GM19239 (cell line): Measurements from ENCODE around the gene DNAJA1.
A peak's percentile ranks its signal among the peaks of the same experiment; 100 is the strongest.
"Not testable (repeated sequence)": the region's sequence is repeated elsewhere in the genome, so short reads cannot be mapped to it uniquely, and the experiment has no call there.

Experiments used
- DNase-seq: peaks from one replicate; pipeline ENCODE4 v3.0.0; 2011; ENCODE audit warnings: low spot score; ENCODE audit not compliant: insufficient read length
- FAIRE-seq: peaks from 2 replicates; lab custom pipeline; 2011; peaks lifted over from hg19 to GRCh38; lab: Jason Lieb, UNC

The DNAJA1 gene

GRCh38 chr9:33024966-33025571 lies at the start of gene DNAJA1:
DNAJA1 (plus strand) TSS chr9:33025273; CDS start chr9:33026485, 1,212 bp downstream.
- peak; percentile 90 for FAIRE-seq

GRCh38 chr9:32978051-32978450 lies 47.0 kb upstream of the DNAJA1 start:
- DNase-seq (no peak), FAIRE-seq (no peak)

More at GRCh38 chr9:33024966-33025571, at the start of gene DNAJA1:
- peak; percentile 89 for DNase-seq

- DNase-seq (no peak), FAIRE-seq (no peak)
Measured at GRCh38 chr9:32986971-32987370, 38.1 kb upstream of the DNAJA1 start.

GRCh38 chr9:32989660-32990059 lies 35.4 kb upstream of the DNAJA1 start:
- no peak for FAIRE-seq
- no peak for DNase-seq

- FAIRE-seq (no peak), DNase-seq (no peak)
Measured at GRCh38 chr9:32991897-32992594, 33.0 kb upstream of the DNAJA1 start.

- DNase-seq (no peak), FAIRE-seq (no peak)
Measured at GRCh38 chr9:32992595-32993238, 32.4 kb upstream of the DNAJA1 start.

- not testable (repeated sequence) for FAIRE-seq
Measured at GRCh38 chr9:33000682-33001055, 24.4 kb upstream of the DNAJA1 start.

GRCh38 chr9:33005335-33005734 lies 19.7 kb upstream of the DNAJA1 start:
- not testable (repeated sequence) for FAIRE-seq, DNase-seq

More at GRCh38 chr9:33000682-33001055, 24.4 kb upstream of the DNAJA1 start:
- DNase-seq, result not testable (repeated sequence)

GRCh38 chr9:33007755-33008154 lies 17.3 kb upstream of the DNAJA1 start:
- DNase-seq (no peak), FAIRE-seq (no peak)

GRCh38 chr9:33011831-33012230 lies 13.2 kb upstream of the DNAJA1 start:
- no peak for DNase-seq
- no peak for FAIRE-seq

GRCh38 chr9:33012328-33013069 lies 12.6 kb upstream of the DNAJA1 start:
- FAIRE-seq, result no peak

GRCh38 chr9:33013962-33014664 lies 11.0 kb upstream of the DNAJA1 start:
- DNase-seq (no peak), FAIRE-seq (no peak)

More at GRCh38 chr9:33012328-33013069, 12.6 kb upstream of the DNAJA1 start:
- no peak for DNase-seq

GRCh38 chr9:33014665-33015014 lies 10.4 kb upstream of the DNAJA1 start:
- no peak for FAIRE-seq
- DNase-seq, result no peak

- DNase-seq (no peak), FAIRE-seq (peak; percentile 74)
Measured at GRCh38 chr9:33017283-33018041, 7.6 kb upstream of the DNAJA1 start.

GRCh38 chr9:33019797-33020196 lies 5.3 kb upstream of the DNAJA1 start:
- DNase-seq (no peak), FAIRE-seq (no peak)

GRCh38 chr9:33022303-33022702 lies 2.8 kb upstream of the DNAJA1 start:
- DNase-seq (no peak), FAIRE-seq (no peak)

- FAIRE-seq, result no peak
- DNase-seq, result no peak
Measured at GRCh38 chr9:33022755-33023154, 2.3 kb upstream of the DNAJA1 start.

- FAIRE-seq, result no peak
- DNase-seq, result no peak
Measured at GRCh38 chr9:33023661-33024060, 1.4 kb upstream of the DNAJA1 start.
